H1 (cell line): ENCODE measurements around the gene DMBT1. TPM values are rescaled to one million over a fixed set of nuclear protein-coding genes. Genes with fewer than 3 reads are reported as not detected.

Source experiments
- CTCF ChIA-PET: fragments of 300-600 bp; sonication (Branson Sonifier 250); formaldehyde crosslinking; loops from one replicate; lab custom pipeline; 2021; ENCODE audit not compliant: partially characterized antibody; lab: Charles Lee
- POLR2A ChIA-PET: fragments of 300-600 bp; sonication (Branson Sonifier 250); formaldehyde crosslinking; loops from one replicate; lab custom pipeline; 2021; ENCODE audit warnings: inconsistent platforms; ENCODE audit not compliant: partially characterized antibody; lab: Charles Lee
- DNase-seq, 2 experiments: peaks; one replicate each; pipeline versions ENCODE4 v3.0.0 to v3.0.0-alpha.2; 2010 to 2022; ENCODE audit warnings: low spot score in 2 of 2, low read depth in 1 of 2, mixed read lengths in 1 of 2
- FAIRE-seq: peaks from 2 replicates; lab custom pipeline; 2011; peaks lifted over from hg19 to GRCh38; lab: Jason Lieb, UNC
- H2AFZ ChIP-seq: 2 replicates; pipeline ENCODE4 v1.8.1; 2012; ENCODE audit warnings: low read length, inconsistent platforms
- H2AK5ac ChIP-seq: 2 replicates; pipeline ENCODE4 v1.6.1; 2013; ENCODE audit warnings: low read depth, low read length
- H2BK120ac ChIP-seq: replicated peaks from 2 replicates; pipeline ENCODE3; 2013; ENCODE audit warnings: low read depth, low read length, inconsistent platforms
- H2BK12ac ChIP-seq: 2 replicates; pipeline ENCODE4 v1.6.1; 2013; ENCODE audit warnings: low read depth, low read length
- H2BK15ac ChIP-seq: 2 replicates; pipeline ENCODE4 v1.6.1; 2013; ENCODE audit warnings: low read length
- H2BK20ac ChIP-seq: 2 replicates; pipeline ENCODE4 v1.6.1; 2013; ENCODE audit warnings: low read length
- H2BK5ac ChIP-seq: 2 replicates; pipeline ENCODE4 v1.6.1; 2013; ENCODE audit warnings: low read depth, low read length
- H3K14ac ChIP-seq: 2 replicates; pipeline ENCODE4 v1.6.1; 2013; ENCODE audit warnings: inconsistent platforms; ENCODE audit not compliant: insufficient read length
- H3K18ac ChIP-seq: 2 replicates; pipeline ENCODE4 v1.6.1; 2013; ENCODE audit warnings: low read length; ENCODE audit errors: extremely low read depth
- H3K23ac ChIP-seq: 2 replicates; pipeline ENCODE4 v1.6.1; 2013; ENCODE audit warnings: inconsistent platforms; ENCODE audit not compliant: insufficient read length
- H3K23me2 ChIP-seq: 2 replicates; pipeline ENCODE4 v1.6.1; 2013; ENCODE audit warnings: low read depth, low read length
- H3K27ac ChIP-seq: 2 replicates; pipeline ENCODE4 v1.6.1; 2011; ENCODE audit warnings: low read depth, low read length, inconsistent platforms
- H3K27me3 ChIP-seq, 4 experiments: replicated peaks in 1 of 4; 1 replicate in 1 of 4; 2 replicates in 3 of 4; pipeline versions ENCODE4 v1.6.1 to v1.8.1; 2011 to 2013; ENCODE audit warnings: low read length in 3 of 4, mild to moderate bottlenecking in 3 of 4, inconsistent platforms in 2 of 4, mixed read lengths in 2 of 4, moderate library complexity in 1 of 4; ENCODE audit not compliant: control insufficient read depth in 3 of 4, insufficient read depth in 3 of 4; ENCODE audit errors: extremely low read depth in 1 of 4
- H3K36me3 ChIP-seq, 4 experiments: 2 replicates each; pipeline versions ENCODE4 v1.6.1 to v1.8.1; 2011 to 2013; ENCODE audit warnings: mild to moderate bottlenecking in 4 of 4, low read length in 3 of 4, moderate library complexity in 2 of 4, control low read depth in 1 of 4, inconsistent platforms in 1 of 4; ENCODE audit not compliant: insufficient read depth in 4 of 4, control insufficient read depth in 2 of 4
- H3K4ac ChIP-seq: replicated peaks from 2 replicates; pipeline ENCODE3; 2013; ENCODE audit warnings: low read length, low read depth, mixed read lengths, inconsistent platforms; ENCODE audit not compliant: insufficient read length
- H3K4me1 ChIP-seq, 4 experiments: replicated peaks in 1 of 4; 1 replicate in 1 of 4; 2 replicates in 3 of 4; pipeline versions ENCODE4 v1.6.1 to v1.8.1; 2011 to 2013; ENCODE audit warnings: low read length in 3 of 4, inconsistent platforms in 2 of 4, mixed read lengths in 1 of 4; ENCODE audit not compliant: insufficient read depth in 4 of 4, control insufficient read depth in 3 of 4
- H3K4me2 ChIP-seq, 2 experiments: 2 replicates each; pipeline versions ENCODE4 v1.6.1 to v1.8.1; 2011 to 2013; ENCODE audit warnings: low read depth in 2 of 2, low read length in 2 of 2, control low read depth in 1 of 2, inconsistent platforms in 1 of 2, mild to moderate bottlenecking in 1 of 2; ENCODE audit not compliant: insufficient read depth in 1 of 2
- H3K4me3 ChIP-seq, 4 experiments: fragments of 200-600, 300-600 bp in 1 of 4; sonication (generic), shearing (Covaris generic), sonication (Bioruptor Twin) in 1 of 4; 2 replicates each; pipeline versions ENCODE4 v1.5.1 to v1.8.1; 2011 to 2016; ENCODE audit warnings: low read length in 4 of 4, low read depth in 3 of 4, control low read depth in 2 of 4, inconsistent platforms in 2 of 4, mild to moderate bottlenecking in 2 of 4, mixed read lengths in 1 of 4, moderate library complexity in 1 of 4; ENCODE audit not compliant: insufficient read depth in 2 of 4; ENCODE audit errors: extremely low read depth in 1 of 4
- H3K56ac ChIP-seq: replicated peaks from 2 replicates; pipeline ENCODE3; 2013; ENCODE audit warnings: low read depth, mild to moderate bottlenecking, mixed read lengths, low read length, inconsistent platforms; ENCODE audit not compliant: insufficient read length
- H3K79me1 ChIP-seq: 2 replicates; pipeline ENCODE4 v1.6.1; 2013; ENCODE audit warnings: low read depth, low read length, control low read depth
- H3K79me2 ChIP-seq, 2 experiments: 2 replicates each; pipeline versions ENCODE4 v1.6.1 to v1.8.1; 2012 to 2013; ENCODE audit warnings: low read length in 2 of 2, mild to moderate bottlenecking in 2 of 2, inconsistent platforms in 1 of 2; ENCODE audit not compliant: insufficient read depth in 2 of 2, control insufficient read depth in 1 of 2
- H3K9ac ChIP-seq, 4 experiments: replicated peaks in 1 of 4; 1 replicate in 1 of 4; 2 replicates in 3 of 4; pipeline versions ENCODE4 v1.6.1 to v1.8.1; 2011 to 2013; ENCODE audit warnings: low read depth in 3 of 4, low read length in 3 of 4, control low read depth in 2 of 4, mild to moderate bottlenecking in 2 of 4, moderate library complexity in 2 of 4, inconsistent platforms in 1 of 4; ENCODE audit errors: extremely low read depth in 1 of 4
- H3K9me3 ChIP-seq, 2 experiments: 2 replicates each; pipeline versions ENCODE4 v1.6.1 to v1.8.1; 2012 to 2013; ENCODE audit warnings: mild to moderate bottlenecking in 2 of 2, moderate library complexity in 2 of 2, control low read depth in 1 of 2, inconsistent platforms in 1 of 2, low read depth in 1 of 2, low read length in 1 of 2, mixed read lengths in 1 of 2; ENCODE audit not compliant: insufficient read depth in 2 of 2
- H4K20me1 ChIP-seq, 2 experiments: replicated peaks in 1 of 2; 2 replicates each; pipeline versions ENCODE3 to v1.8.1; 2011 to 2013; ENCODE audit warnings: inconsistent platforms in 2 of 2, low read length in 2 of 2, mild to moderate bottlenecking in 1 of 2; ENCODE audit not compliant: insufficient read depth in 2 of 2, control insufficient read depth in 1 of 2
- H4K5ac ChIP-seq: 2 replicates; pipeline ENCODE4 v1.6.1; 2013; ENCODE audit warnings: low read length, low read depth, mixed read lengths, inconsistent platforms; ENCODE audit not compliant: insufficient read length
- H4K8ac ChIP-seq: 2 replicates; pipeline ENCODE4 v1.8.0; 2013; ENCODE audit warnings: mild to moderate bottlenecking, moderate library complexity, low read length, inconsistent platforms; ENCODE audit not compliant: insufficient read depth; ENCODE audit errors: extremely low read depth
- H4K91ac ChIP-seq: replicated peaks from 2 replicates; pipeline ENCODE3; 2013; ENCODE audit warnings: low read length, mixed read lengths, inconsistent platforms; ENCODE audit not compliant: insufficient read length
- CHD2 ChIP-seq: IDR thresholded peaks from 2 replicates; pipeline ENCODE4 v1.6.1; 2012; ENCODE audit warnings: low read length, improper control_type of control experiment
- CREB1 ChIP-seq: IDR thresholded peaks from 2 replicates; pipeline ENCODE4 v1.6.1; 2012; ENCODE audit warnings: inconsistent platforms
- HDAC2 ChIP-seq, 2 experiments: fragments of 300-600 bp in 1 of 2; sonication (generic) in 1 of 2; IDR thresholded peaks; 2 replicates each; pipeline ENCODE4 v1.6.1; 2011 to 2012; ENCODE audit warnings: low read depth in 2 of 2, low read length in 2 of 2, mild to moderate bottlenecking in 2 of 2, moderate library complexity in 2 of 2, borderline replicate concordance in 1 of 2, inconsistent platforms in 1 of 2
- JUN ChIP-seq: IDR thresholded peaks from 2 replicates; pipeline ENCODE4 v1.6.1; 2011; ENCODE audit warnings: low read depth, mild to moderate bottlenecking, improper control_type of control experiment, low read length
- KDM4A ChIP-seq: IDR thresholded peaks from one replicate; pipeline ENCODE4 v1.7.1; 2012; ENCODE audit warnings: low read depth, mild to moderate bottlenecking, moderate library complexity, low read length, inconsistent platforms; ENCODE audit not compliant: severe bottlenecking
- MAFK ChIP-seq: IDR thresholded peaks from 2 replicates; pipeline ENCODE4 v1.6.1; 2012; ENCODE audit warnings: low read depth, mild to moderate bottlenecking, improper control_type of control experiment, low read length
- PHF8 ChIP-seq: fragments of 200-600 bp; sonication (generic); conservative IDR thresholded peaks from 2 replicates; pipeline ENCODE4 v1.7.1; 2012; ENCODE audit warnings: low read depth, mild to moderate bottlenecking, inconsistent platforms, low read length, moderate library complexity
- RBBP5 ChIP-seq: IDR thresholded peaks from 2 replicates; pipeline ENCODE4 v1.7.1; 2012; ENCODE audit warnings: low read depth, mild to moderate bottlenecking, inconsistent platforms, low read length, moderate library complexity, borderline replicate concordance
- SP2 ChIP-seq: IDR thresholded peaks from 2 replicates; pipeline ENCODE4 v1.6.1; 2012; ENCODE audit warnings: mild to moderate bottlenecking, low read length, inconsistent platforms
- SRF ChIP-seq: IDR thresholded peaks from 2 replicates; pipeline ENCODE4 v1.6.1; 2011; ENCODE audit warnings: mild to moderate bottlenecking, low read depth, low read length, moderate library complexity
- WGBS, 2 experiments: shearing (Covaris generic) in 1 of 2; methylation state at CpG; one replicate each; pipeline versions ENCODE4 v1.1.6 to v1.1.7; 2013 to 2015; ENCODE audit warnings: low lambda C conversion rate in 2 of 2, mixed read lengths in 2 of 2, inconsistent platforms in 1 of 2, low coverage in 1 of 2, missing lambda C conversion rate in 1 of 2; ENCODE audit not compliant: insufficient replicate concordance in 2 of 2, insufficient coverage in 1 of 2, insufficient read length in 1 of 2; ENCODE audit errors: extremely low coverage in 1 of 2, missing lambda C conversion rate in 1 of 2; 5-methylcytosine and 5-hydroxymethylcytosine counted together
- polyA plus RNA-seq, 7 experiments: library from polyadenylated mRNA; depleted of rRNA in 3 of 7; stranded (reverse) in 5 of 7; unstranded in 2 of 7; fragments of >200 nt in 5 of 7; fragments of 200-250 nt in 2 of 7; gene quantifications; 1 replicate in 5 of 7; 2 replicates in 1 of 7; 4 replicates in 1 of 7; pipeline versions ENCODE4 v1.2.1 to v1.2.3, GENCODE V29; 2011 to 2013; ENCODE audit warnings: missing spikeins in 2 of 7, mixed read lengths in 2 of 7
- total RNA-seq: library from RNA; stranded (reverse); fragmentation: NEBNext Ultra II Directional; extraction: Animal tissue kit (Norgen Biotek cat#: 25700); gene quantifications from 2 replicates; pipeline ENCODE4 v1.2.1, GENCODE V29; 2021
- TF ChIP-seq, protein P1 (sequence below): IDR thresholded peaks from 2 replicates; pipeline ENCODE4 v1.6.1; 2012; ENCODE audit warnings: inconsistent platforms
- TF ChIP-seq, protein P2 (sequence below): IDR thresholded peaks from 2 replicates; pipeline ENCODE4 v1.6.1; 2011; ENCODE audit warnings: low read length, improper control_type of control experiment

DMBT1 gene
- total and polyA plus RNA-seq, 2 of the 8 experiments (the other 6 are each of a cell fraction or from before 2014, with no cell fraction given), result 0.03 TPM; not detected in 1

DNA sequence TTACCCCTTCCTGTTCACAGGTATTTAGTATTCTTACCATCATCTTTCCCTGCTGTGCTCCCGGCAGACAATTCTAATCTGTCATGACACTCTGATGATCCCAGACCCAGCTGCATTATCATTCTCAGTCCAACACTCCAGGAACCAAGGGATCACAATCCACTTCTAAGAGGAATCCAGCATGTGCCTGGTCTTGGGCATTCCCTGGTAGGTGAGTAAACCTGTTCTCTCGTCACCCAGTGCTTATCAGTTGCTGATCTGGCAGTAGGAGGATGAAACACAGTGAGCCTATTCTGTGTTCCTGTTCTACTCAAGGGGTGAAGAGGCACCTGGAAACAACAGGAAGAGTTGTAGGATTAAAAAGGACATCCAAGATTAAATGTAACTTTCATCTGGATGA lies 1.3 kb upstream of the DMBT1 start:
- FAIRE-seq (no peak), DNase-seq (no peak)
- H3K14ac ChIP-seq, result no peak overlapping the region
- no peaks in the 10 kb centered on the region for H3K23me2 ChIP-seq
- H3K9ac ChIP-seq, result no peak overlapping the region
- H3K4me3 ChIP-seq, result no peak overlapping the region
- no peaks in the 10 kb centered on the region for H3K79me1 ChIP-seq
- H2AK5ac ChIP-seq, result no peak overlapping the region
- H3K9me3 ChIP-seq, result no peaks in the 10 kb centered on the region
- CTCF ChIA-PET, result interaction anchor here (1.2 to 6.3 kb wide), 6 partner anchors 9 to 285 kb away, joined by 3 to 63 read pairs (median 4); no protein-coding TSS in a partner anchor
- POLR2A ChIA-PET, result no interaction called here
- no peak overlapping the region for H2AFZ ChIP-seq
- no peak overlapping the region for H3K4ac ChIP-seq
- no peaks in the 10 kb centered on the region for H3K36me3 ChIP-seq
- peaks cover 0 to 4% (median 1%) of the 10 kb centered on the region in 4 experiments; a peak in 3 of 7 replicates for H3K4me1 ChIP-seq
- H4K20me1 ChIP-seq, result no peaks in the 10 kb centered on the region
- H3K56ac ChIP-seq, result no peak overlapping the region
- no peak overlapping the region for H2BK120ac ChIP-seq
- H2BK5ac ChIP-seq, result no peak overlapping the region
- H3K23ac ChIP-seq, result no peak overlapping the region
- H4K8ac ChIP-seq, result no peak overlapping the region
- H2BK12ac ChIP-seq, result no peak overlapping the region
- no peak overlapping the region for H2BK20ac ChIP-seq
- H2BK15ac ChIP-seq, result no peak overlapping the region
- H3K27ac ChIP-seq, result no peak overlapping the region
- no peak overlapping the region for H3K18ac ChIP-seq
- WGBS, 2 experiments, result 83% methylated on average over 2 of the region's 2 CpGs; no CpG with 5 or more reads in 1 of the 2 experiments
- no peaks in the 10 kb centered on the region for H3K79me2 ChIP-seq
- no peak overlapping the region for H4K91ac ChIP-seq
- H4K5ac ChIP-seq, result no peak overlapping the region
- H3K27me3 ChIP-seq, result no peaks in the 10 kb centered on the region
- no peak overlapping the region for H3K4me2 ChIP-seq
- TF ChIP-seq PHF8 (no peak), HDAC2 (IDR thresholded peaks at IDR 0.05; ENCODE audit: borderline replicate concordance in 1 of 2, low read depth in 2 of 2, low read length in 2 of 2) (no peak), JUN (no peak), SRF (no peak), MAFK (no peak), CHD2 (no peak), SP2 (no peak), CREB1 (no peak), RBBP5 (no peak), KDM4A (no peak)
- TF ChIP-seq, protein P1, sequence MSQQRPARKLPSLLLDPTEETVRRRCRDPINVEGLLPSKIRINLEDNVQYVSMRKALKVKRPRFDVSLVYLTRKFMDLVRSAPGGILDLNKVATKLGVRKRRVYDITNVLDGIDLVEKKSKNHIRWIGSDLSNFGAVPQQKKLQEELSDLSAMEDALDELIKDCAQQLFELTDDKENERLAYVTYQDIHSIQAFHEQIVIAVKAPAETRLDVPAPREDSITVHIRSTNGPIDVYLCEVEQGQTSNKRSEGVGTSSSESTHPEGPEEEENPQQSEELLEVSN, result no peak
- TF ChIP-seq, protein P2, sequence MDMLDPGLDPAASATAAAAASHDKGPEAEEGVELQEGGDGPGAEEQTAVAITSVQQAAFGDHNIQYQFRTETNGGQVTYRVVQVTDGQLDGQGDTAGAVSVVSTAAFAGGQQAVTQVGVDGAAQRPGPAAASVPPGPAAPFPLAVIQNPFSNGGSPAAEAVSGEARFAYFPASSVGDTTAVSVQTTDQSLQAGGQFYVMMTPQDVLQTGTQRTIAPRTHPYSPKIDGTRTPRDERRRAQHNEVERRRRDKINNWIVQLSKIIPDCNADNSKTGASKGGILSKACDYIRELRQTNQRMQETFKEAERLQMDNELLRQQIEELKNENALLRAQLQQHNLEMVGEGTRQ, result no peak
